Breast epithelium (tissue), 4 donors: ENCODE results near the gene WDTC1. TPM values are rescaled to one million over a fixed set of nuclear protein-coding genes. Genes with fewer than 3 reads are reported as not detected.

ENCODE experiments used
- DNase-seq, 2 donors: peaks; one replicate each; pipeline ENCODE4 v3.0.0-alpha.2; 2019; ENCODE audit warnings: low spot score in 2 of 2
- H3K27ac ChIP-seq, 2 donors: fragments of 200-600 bp; sonication (generic) in 1 of 2; one replicate each; pipeline ENCODE4 v1.5.1; 2016 to 2019; ENCODE audit warnings: mild to moderate bottlenecking in 1 of 2
- H3K27me3 ChIP-seq, 2 donors: fragments of 200-600 bp; sonication (generic) in 1 of 2; one replicate each; pipeline versions ENCODE4 v1.5.1 to v1.6.0; 2017 to 2019; ENCODE audit warnings: control low read depth in 1 of 2, mild to moderate bottlenecking in 1 of 2
- H3K36me3 ChIP-seq: fragments of 200-600 bp; one replicate; pipeline ENCODE4 v1.5.1; 2019
- H3K4me1 ChIP-seq, 2 donors: fragments of 200-600 bp; sonication (generic); one replicate each; pipeline ENCODE4 v1.5.1; 2016 to 2019; ENCODE audit warnings: control low read depth in 1 of 2
- H3K4me3 ChIP-seq, 3 donors: fragments of 200-600 bp; sonication (generic); 1 replicate in 2 of 3; 2 replicates in 1 of 3; pipeline ENCODE4 v1.5.1; 2016 to 2019; ENCODE audit warnings: mild to moderate bottlenecking in 3 of 3, moderate library complexity in 2 of 3
- H3K9me3 ChIP-seq, 2 donors: fragments of 200-600 bp; sonication (generic) in 1 of 2; one replicate each; pipeline ENCODE4 v1.5.1; 2016 to 2019; ENCODE audit warnings: control low read depth in 1 of 2
- CTCF ChIP-seq, 3 donors: fragments of 450-650 bp; IDR thresholded peaks; one replicate each; pipeline ENCODE4 v1.5.1; 2016 to 2017; ENCODE audit warnings: antibody characterized with exemption in 3 of 3, mild to moderate bottlenecking in 3 of 3, moderate library complexity in 3 of 3
- POLR2A ChIP-seq: fragments of 450-650 bp; IDR thresholded peaks from one replicate; pipeline ENCODE4 v1.6.1; 2016; ENCODE audit warnings: antibody characterized with exemption, mild to moderate bottlenecking, moderate library complexity
- POLR2AphosphoS5 ChIP-seq, 3 donors: sonication (generic); formaldehyde crosslinking; IDR thresholded peaks; one replicate each; pipeline ENCODE4 v1.6.1; 2017; ENCODE audit warnings: antibody characterized with exemption in 3 of 3
- intact Hi-C: fragments of 100-400 bp; cut with DNase I; formaldehyde crosslinking; loops from one replicate; pipeline ENCODE4 v1.15.1; 2023; ENCODE audit warnings: low total_unique reads
- total RNA-seq, 3 donors: library from RNA; depleted of rRNA; stranded (reverse); fragments of >200 nt; gene quantifications; one replicate each; pipeline ENCODE4 v1.1.0, GENCODE V29; 2016

Gene WDTC1
- total RNA-seq, 3 donors from 2014 or later = 31.5 to 34.2 (median 33.4) TPM

GRCh38 chr1:27357281-27358037 lies 123.0 kb downstream of the WDTC1 start:
- peak overlapping the region in 2 of 3 donors; percentile 3 to 44 for H3K4me3 ChIP-seq
- DNase-seq = peak; percentile 65 to 83
- TF ChIP-seq POLR2A (no peak), CTCF (IDR thresholded peaks at IDR 0.05) (peak; percentile 94 to 97 (median 96)), POLR2AphosphoS5 (IDR thresholded peaks at IDR 0.05) (peak in 1 of 3 donors; percentile 16)
- intact Hi-C loops = no loop called here
- H3K9me3 ChIP-seq = no peaks in the 10 kb centered on the region
- H3K27ac ChIP-seq = peak overlapping the region; percentile 10 to 52
- no peaks in the 10 kb centered on the region for H3K36me3 ChIP-seq
- H3K27me3 ChIP-seq = no peaks in the 10 kb centered on the region
- no peaks in the 10 kb centered on the region for H3K4me1 ChIP-seq

Other genes starting within 250 kb of the WDTC1 start
- 10 to 100 TPM in 2 of 3 donors, 1 to 10 TPM in 1; 1.6 to 27.8 (median 16.7) TPM for gene TRNP1, start 240.9 kb upstream of the WDTC1 start, total RNA-seq
- gene TENT5B, start 221.8 kb upstream of the WDTC1 start, total RNA-seq = 10 to 100 TPM; 15.2 to 46.2 (median 23.9) TPM
- 10 to 100 TPM in 2 of 3 donors, 1 to 10 TPM in 1; 6.1 to 14.2 (median 13.8) TPM for gene SLC9A1, start 79.5 kb upstream of the WDTC1 start, total RNA-seq
- gene TMEM222, start 87.5 kb downstream of the WDTC1 start, total RNA-seq = 10 to 100 TPM; 20.0 to 28.0 (median 26.5) TPM
- 10 to 100 TPM in 2 of 3 donors, under 1 TPM in 1; 0.96 to 33.1 (median 22.3) TPM for gene SYTL1, start 107.4 kb downstream of the WDTC1 start, total RNA-seq
- gene MAP3K6, start 132.3 kb downstream of the WDTC1 start, total RNA-seq = 10 to 100 TPM; 29.4 to 67.5 (median 52.0) TPM
- gene FCN3, start 140.2 kb downstream of the WDTC1 start, total RNA-seq = 10 to 100 TPM in 1 of 3 donors, 1 to 10 TPM in 2; 6.0 to 10.5 (median 7.4) TPM
- 1 to 10 TPM in 1 of 3 donors, under 1 TPM in 1, not detected in 1; 0.66 to 5.3 TPM for gene CD164L2, start 148.7 kb downstream of the WDTC1 start, total RNA-seq
- under 1 TPM in 2 of 3 donors, not detected in 1; 0.16 to 0.66 TPM for gene GPR3, start 158.0 kb downstream of the WDTC1 start, total RNA-seq